H9 (cell line): ENCODE results near the gene DNAJC8. TPM values are rescaled to one million over a fixed set of nuclear protein-coding genes. Genes with fewer than 3 reads are reported as not detected.
A peak's percentile ranks its signal among the peaks of the same experiment; 100 is the strongest.

Experiments used
- DNase-seq: peaks from one replicate; pipeline ENCODE4 v3.0.0-alpha.2; 2017
- H2AFZ ChIP-seq: one replicate; pipeline ENCODE4 v1.6.1; 2013; ENCODE audit warnings: mild to moderate bottlenecking, low read length, control low read depth, moderate library complexity
- H2AK5ac ChIP-seq: 2 replicates; pipeline ENCODE4 v1.6.1; 2013; ENCODE audit warnings: low read length, control low read depth, mixed read lengths; ENCODE audit not compliant: insufficient read length
- H2BK120ac ChIP-seq: one replicate; pipeline ENCODE4 v1.6.1; 2013; ENCODE audit warnings: low read depth, mild to moderate bottlenecking, low read length, control low read depth, inconsistent platforms; ENCODE audit not compliant: poor library complexity, severe bottlenecking
- H2BK12ac ChIP-seq: 2 replicates; pipeline ENCODE4 v1.6.1; 2013; ENCODE audit warnings: low read length, control low read depth, mixed read lengths, low read depth; ENCODE audit not compliant: insufficient read length
- H2BK15ac ChIP-seq: 2 replicates; pipeline ENCODE4 v1.6.1; 2013; ENCODE audit warnings: low read depth, low read length, control low read depth
- H2BK20ac ChIP-seq: one replicate; pipeline ENCODE4 v1.6.1; 2013; ENCODE audit warnings: low read depth, mild to moderate bottlenecking, low read length, control low read depth, inconsistent platforms; ENCODE audit not compliant: poor library complexity, severe bottlenecking
- H2BK5ac ChIP-seq: 2 replicates; pipeline ENCODE4 v1.6.1; 2013; ENCODE audit warnings: low read length, control low read depth, mixed read lengths; ENCODE audit not compliant: insufficient read length
- H3K14ac ChIP-seq: 2 replicates; pipeline ENCODE4 v1.6.1; 2013; ENCODE audit warnings: low read length, control low read depth; ENCODE audit not compliant: insufficient read depth
- H3K18ac ChIP-seq: 2 replicates; pipeline ENCODE4 v1.6.1; 2013; ENCODE audit warnings: low read depth, mild to moderate bottlenecking, mixed read lengths, low read length, control low read depth; ENCODE audit not compliant: insufficient read length
- H3K23ac ChIP-seq: 2 replicates; pipeline ENCODE4 v1.6.1; 2013; ENCODE audit warnings: low read length, control low read depth, mixed read lengths, low read depth; ENCODE audit not compliant: insufficient read length
- H3K23me2 ChIP-seq: 2 replicates; pipeline ENCODE4 v1.6.1; 2013; ENCODE audit warnings: low read depth, mild to moderate bottlenecking, mixed read lengths, low read length, control low read depth; ENCODE audit not compliant: insufficient read length, poor library complexity, severe bottlenecking
- H3K27ac ChIP-seq: 2 replicates; pipeline ENCODE4 v1.5.1; 2013; ENCODE audit warnings: low read length, control low read depth, mixed read lengths, low read depth; ENCODE audit not compliant: insufficient read length
- H3K27me3 ChIP-seq: 2 replicates; pipeline ENCODE4 v1.6.1; 2013; ENCODE audit warnings: low read length, control low read depth, inconsistent platforms; ENCODE audit not compliant: insufficient read depth
- H3K4ac ChIP-seq: 2 replicates; pipeline ENCODE4 v1.6.1; 2013; ENCODE audit warnings: low read depth, mild to moderate bottlenecking, control low read depth, inconsistent platforms, low read length, moderate library complexity
- H3K4me1 ChIP-seq: 2 replicates; pipeline ENCODE4 v1.6.1; 2013; ENCODE audit warnings: low read length, control low read depth, inconsistent platforms; ENCODE audit not compliant: insufficient read depth
- H3K4me2 ChIP-seq: 2 replicates; pipeline ENCODE4 v1.6.1; 2013; ENCODE audit warnings: low read length, control low read depth, mixed read lengths; ENCODE audit not compliant: insufficient read length, insufficient read depth
- H3K56ac ChIP-seq: 2 replicates; pipeline ENCODE4 v1.6.1; 2013; ENCODE audit warnings: low read depth, mild to moderate bottlenecking, mixed read lengths, low read length, control low read depth; ENCODE audit not compliant: insufficient read length
- H3K79me1 ChIP-seq: 2 replicates; pipeline ENCODE4 v1.6.1; 2013; ENCODE audit warnings: low read depth, mild to moderate bottlenecking, moderate library complexity, low read length, control low read depth, inconsistent platforms; ENCODE audit not compliant: insufficient read depth, poor library complexity, severe bottlenecking
- H3K79me2 ChIP-seq: 2 replicates; pipeline ENCODE4 v1.6.1; 2013; ENCODE audit warnings: low read length, control low read depth, inconsistent platforms; ENCODE audit not compliant: insufficient read depth
- H3K9ac ChIP-seq: 2 replicates; pipeline ENCODE4 v1.6.1; 2013; ENCODE audit warnings: low read length, control low read depth, mixed read lengths; ENCODE audit not compliant: insufficient read length; ENCODE audit errors: extremely low read depth
- H3K9me3 ChIP-seq: one replicate; pipeline ENCODE4 v1.6.1; 2013; ENCODE audit warnings: low read depth, low read length, inconsistent platforms; ENCODE audit not compliant: control insufficient read depth
- H3T11ph ChIP-seq: one replicate; pipeline ENCODE4 v1.6.1; 2013; ENCODE audit warnings: mild to moderate bottlenecking, low read length, control low read depth, inconsistent platforms
- H4K20me1 ChIP-seq: one replicate; pipeline ENCODE4 v1.6.1; 2013; ENCODE audit not compliant: control insufficient read depth, insufficient read length, insufficient read depth
- H4K5ac ChIP-seq: 2 replicates; pipeline ENCODE4 v1.6.1; 2013; ENCODE audit warnings: low read depth, mild to moderate bottlenecking, mixed read lengths, low read length, control low read depth; ENCODE audit not compliant: insufficient read length
- H4K8ac ChIP-seq: replicated peaks from 2 replicates; pipeline ENCODE4 v1.6.1; 2013; ENCODE audit warnings: low read length, control low read depth, mixed read lengths, low read depth; ENCODE audit not compliant: insufficient read length
- H4K91ac ChIP-seq: 2 replicates; pipeline ENCODE4 v1.6.1; 2013; ENCODE audit warnings: low read depth, mild to moderate bottlenecking, moderate library complexity, mixed read lengths, low read length, control low read depth; ENCODE audit not compliant: insufficient read length
- H3K27ac Mint-ChIP-seq, 3 experiments: 2 replicates in 2 of 3; 3 replicates in 1 of 3; pipeline ENCODE4 v1.8.0; 2020 to 2021; ENCODE audit warnings: mixed read lengths in 3 of 3, mild to moderate bottlenecking in 1 of 3, moderate library complexity in 1 of 3
- H3K27me3 Mint-ChIP-seq: 2 replicates; pipeline ENCODE4 v1.8.0; 2021; ENCODE audit warnings: low read depth, mild to moderate bottlenecking, moderate library complexity, mixed read lengths
- H3K36me3 Mint-ChIP-seq, 3 experiments: 2 replicates in 2 of 3; 3 replicates in 1 of 3; pipeline ENCODE4 v1.8.0; 2020 to 2021; ENCODE audit warnings: low read depth in 3 of 3, mixed read lengths in 3 of 3; ENCODE audit not compliant: insufficient read depth in 1 of 3
- H3K4me1 Mint-ChIP-seq, 2 experiments: 2 replicates each; pipeline ENCODE4 v1.8.0; 2020; ENCODE audit warnings: mixed read lengths in 2 of 2
- H3K4me3 Mint-ChIP-seq, 2 experiments: 2 replicates in 1 of 2; 3 replicates in 1 of 2; pipeline ENCODE4 v1.8.0; 2020 to 2021; ENCODE audit warnings: mild to moderate bottlenecking in 2 of 2, mixed read lengths in 2 of 2, moderate library complexity in 1 of 2
- H3K9me3 Mint-ChIP-seq, 2 experiments: 2 replicates in 1 of 2; 3 replicates in 1 of 2; pipeline ENCODE4 v1.8.0; 2020; ENCODE audit warnings: mild to moderate bottlenecking in 2 of 2, mixed read lengths in 2 of 2, moderate library complexity in 1 of 2
- WGBS: extraction: QIAGEN DNeasy Blood & Tissue Kit; methylation state at CpG from one replicate; pipeline ENCODE4 v1.1.7; 2013; ENCODE audit warnings: missing lambda C conversion rate, low lambda C conversion rate, mixed read lengths; ENCODE audit not compliant: insufficient read length; ENCODE audit errors: extremely low coverage; 5-methylcytosine and 5-hydroxymethylcytosine counted together
- total RNA-seq: library from RNA; stranded (reverse); gene quantifications from 2 replicates; pipeline ENCODE4 v1.2.1, GENCODE V29; 2021
- TF ChIP-seq, protein P1 (sequence below): fragments of 200-600 bp; sonication (generic); conservative IDR thresholded peaks from 3 replicates; pipeline ENCODE4 v1.8.0; 2021; ENCODE audit warnings: antibody characterized with exemption, mild to moderate bottlenecking

Gene DNAJC8
- total RNA-seq, 1 experiment from 2014 or later = 132 TPM

DNA sequence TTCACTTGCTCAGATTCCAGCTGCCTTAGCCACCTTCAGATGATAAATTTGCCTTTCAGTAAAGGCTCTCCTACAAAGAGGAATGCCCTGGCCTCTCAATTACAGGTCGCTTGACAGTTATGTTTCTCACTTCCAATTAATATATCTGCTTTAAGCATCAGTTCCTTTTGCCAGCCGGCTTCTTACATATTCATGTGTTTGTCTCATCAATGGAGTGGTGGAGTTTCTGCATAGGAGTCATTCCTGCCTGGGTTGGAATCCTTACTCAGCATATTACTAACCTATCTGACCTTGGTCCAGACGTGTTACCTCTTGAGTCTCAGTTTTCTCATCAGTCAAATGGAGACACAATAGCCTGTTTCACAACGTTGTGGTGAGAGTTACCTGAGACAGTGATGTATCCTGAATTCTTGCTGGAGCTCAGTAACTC lies 17.1 kb upstream of the DNAJC8 start:
- TF ChIP-seq, protein P1, sequence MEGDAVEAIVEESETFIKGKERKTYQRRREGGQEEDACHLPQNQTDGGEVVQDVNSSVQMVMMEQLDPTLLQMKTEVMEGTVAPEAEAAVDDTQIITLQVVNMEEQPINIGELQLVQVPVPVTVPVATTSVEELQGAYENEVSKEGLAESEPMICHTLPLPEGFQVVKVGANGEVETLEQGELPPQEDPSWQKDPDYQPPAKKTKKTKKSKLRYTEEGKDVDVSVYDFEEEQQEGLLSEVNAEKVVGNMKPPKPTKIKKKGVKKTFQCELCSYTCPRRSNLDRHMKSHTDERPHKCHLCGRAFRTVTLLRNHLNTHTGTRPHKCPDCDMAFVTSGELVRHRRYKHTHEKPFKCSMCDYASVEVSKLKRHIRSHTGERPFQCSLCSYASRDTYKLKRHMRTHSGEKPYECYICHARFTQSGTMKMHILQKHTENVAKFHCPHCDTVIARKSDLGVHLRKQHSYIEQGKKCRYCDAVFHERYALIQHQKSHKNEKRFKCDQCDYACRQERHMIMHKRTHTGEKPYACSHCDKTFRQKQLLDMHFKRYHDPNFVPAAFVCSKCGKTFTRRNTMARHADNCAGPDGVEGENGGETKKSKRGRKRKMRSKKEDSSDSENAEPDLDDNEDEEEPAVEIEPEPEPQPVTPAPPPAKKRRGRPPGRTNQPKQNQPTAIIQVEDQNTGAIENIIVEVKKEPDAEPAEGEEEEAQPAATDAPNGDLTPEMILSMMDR = no peak
- Histone ChIP-seq H4K5ac (no peak overlapping the region), H2BK20ac (no peak overlapping the region), H2BK120ac (no peak overlapping the region), H3K27ac (peak overlapping the region; percentile 26), H4K91ac (no peak overlapping the region), H3K27me3 (no peaks in the 10 kb centered on the region), H2BK15ac (no peak overlapping the region), H4K8ac (no peak overlapping the region), H3K4me1 (no peaks in the 10 kb centered on the region), H3K23me2 (peaks cover 8% of the 10 kb centered on the region), H3K4me2 (no peak overlapping the region), H3K18ac (no peak overlapping the region), H2AFZ (no peak overlapping the region), H2BK5ac (no peak overlapping the region), H3K79me2 (no peaks in the 10 kb centered on the region), H3K4ac (no peak overlapping the region), H3K79me1 (no peaks in the 10 kb centered on the region), H3T11ph (no peak overlapping the region), H3K9me3 (no peaks in the 10 kb centered on the region), H3K9ac (no peak overlapping the region), H3K56ac (no peak overlapping the region), H3K14ac (no peak overlapping the region), H2BK12ac (no peak overlapping the region), H3K23ac (no peak overlapping the region), H4K20me1 (no peaks in the 10 kb centered on the region), H2AK5ac (no peak overlapping the region)
- no peaks in the 10 kb centered on the region for H3K36me3 Mint-ChIP-seq
- peak overlapping the region in 2 of 3 experiments; percentile 77 to 82; a peak in 3 of 7 replicates for H3K27ac Mint-ChIP-seq
- no peak for DNase-seq
- no CpG with 5 or more reads among the region's 4 CpGs for WGBS
- no peak overlapping the region for H3K4me3 Mint-ChIP-seq
- no peaks in the 10 kb centered on the region for H3K27me3 Mint-ChIP-seq
- no peaks in the 10 kb centered on the region for H3K9me3 Mint-ChIP-seq
- H3K4me1 Mint-ChIP-seq = peaks cover 31 to 33% of the 10 kb centered on the region in 2 experiments
